H7 (cell line): Measurements from ENCODE around the gene KCNT2. TPM values are rescaled to one million over a fixed set of nuclear protein-coding genes. Genes with fewer than 3 reads are reported as not detected.
"Not testable (repeated sequence)": the region's sequence is repeated elsewhere in the genome, so short reads cannot be mapped to it uniquely, and the experiment has no call there.

Source experiments
- DNase-seq: peaks from one replicate; pipeline ENCODE4 v3.0.0; 2012
- H3K27me3 ChIP-seq: 2 replicates; pipeline ENCODE4 v1.6.0; 2011; ENCODE audit warnings: mild to moderate bottlenecking, low read length; ENCODE audit not compliant: control insufficient read depth, insufficient read depth
- H3K36me3 ChIP-seq: replicated peaks from 2 replicates; pipeline ENCODE4 v1.5.1; 2011; ENCODE audit warnings: low read length; ENCODE audit not compliant: control insufficient read depth, insufficient read depth
- H3K4me3 ChIP-seq: 2 replicates; pipeline ENCODE4 v1.5.1; 2011; ENCODE audit warnings: low read depth, mild to moderate bottlenecking, control low read depth, low read length, moderate library complexity; ENCODE audit not compliant: insufficient read depth
- total RNA-seq: library from RNA; depleted of rRNA; stranded (reverse); fragments of >200 nt; shearing (Covaris generic); gene quantifications from 2 replicates; pipeline ENCODE4 v1.2.3, GENCODE V29; 2014

The KCNT2 gene
- total RNA-seq, 1 experiment from 2014 or later, result 7.0 TPM

- no peak for DNase-seq
- no peaks in the 10 kb centered on the region; the same call in none of the 2 replicates for H3K36me3 ChIP-seq
Observed at GRCh38 chr1:196302981-196303380, 305.3 kb downstream of the KCNT2 start.

GRCh38 chr1:196302420-196302819, 305.8 kb downstream of the KCNT2 start:
- no peaks in the 10 kb centered on the region for H3K27me3 ChIP-seq
- no peaks in the 10 kb centered on the region; the same call in none of the 2 replicates for H3K36me3 ChIP-seq
- no peak overlapping the region for H3K4me3 ChIP-seq
- DNase-seq, result no peak

More at GRCh38 chr1:196302981-196303380, 305.3 kb downstream of the KCNT2 start:
- H3K4me3 ChIP-seq, result no peak overlapping the region
- no peaks in the 10 kb centered on the region for H3K27me3 ChIP-seq

DNA sequence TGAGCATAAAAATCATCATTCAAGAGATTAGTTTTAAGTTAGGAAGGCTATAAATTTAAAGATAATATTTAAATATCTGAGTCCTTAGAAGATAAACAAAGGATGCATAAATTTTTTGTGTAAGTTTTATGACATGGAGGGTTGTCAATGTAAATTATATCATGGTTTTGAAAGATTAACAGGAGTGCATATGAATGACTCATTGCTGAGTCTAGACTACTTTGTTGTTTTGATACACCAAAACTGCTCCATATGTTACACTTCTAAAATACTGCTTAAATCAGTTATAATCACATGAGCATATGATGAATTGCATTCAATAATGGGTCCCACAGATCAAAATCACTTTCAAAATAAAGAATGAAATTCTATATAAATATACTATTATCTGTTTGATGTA, 312.5 kb downstream of the KCNT2 start:
- DNase-seq, result no peak
- H3K27me3 ChIP-seq, result no peaks in the 10 kb centered on the region
- H3K4me3 ChIP-seq, result no peak overlapping the region
- no peaks in the 10 kb centered on the region; the same call in 1 of the 2 replicates for H3K36me3 ChIP-seq

- no peaks in the 10 kb centered on the region for H3K27me3 ChIP-seq
- no peak overlapping the region for H3K4me3 ChIP-seq
- H3K36me3 ChIP-seq, result no peaks in the 10 kb centered on the region; the same call in 1 of the 2 replicates
- no peak for DNase-seq
Observed at GRCh38 chr1:196278816-196279215, 329.4 kb downstream of the KCNT2 start.

- DNase-seq, result no peak
- no peak overlapping the region for H3K4me3 ChIP-seq
Observed at GRCh38 chr1:196277860-196278259, 330.4 kb downstream of the KCNT2 start.

GRCh38 chr1:196271212-196271947, 336.9 kb downstream of the KCNT2 start:
- no peak for DNase-seq
- Histone ChIP-seq H3K4me3 (no peak overlapping the region), H3K27me3 (no peaks in the 10 kb centered on the region), H3K36me3 (no peaks in the 10 kb centered on the region)

More at GRCh38 chr1:196277860-196278259, 330.4 kb downstream of the KCNT2 start:
- H3K27me3 ChIP-seq, result no peaks in the 10 kb centered on the region
- no peaks in the 10 kb centered on the region for H3K36me3 ChIP-seq

GRCh38 chr1:196263086-196263485, 345.2 kb downstream of the KCNT2 start:
- not testable (repeated sequence) for H3K27me3 ChIP-seq, H3K4me3 ChIP-seq, DNase-seq, H3K36me3 ChIP-seq

DNA sequence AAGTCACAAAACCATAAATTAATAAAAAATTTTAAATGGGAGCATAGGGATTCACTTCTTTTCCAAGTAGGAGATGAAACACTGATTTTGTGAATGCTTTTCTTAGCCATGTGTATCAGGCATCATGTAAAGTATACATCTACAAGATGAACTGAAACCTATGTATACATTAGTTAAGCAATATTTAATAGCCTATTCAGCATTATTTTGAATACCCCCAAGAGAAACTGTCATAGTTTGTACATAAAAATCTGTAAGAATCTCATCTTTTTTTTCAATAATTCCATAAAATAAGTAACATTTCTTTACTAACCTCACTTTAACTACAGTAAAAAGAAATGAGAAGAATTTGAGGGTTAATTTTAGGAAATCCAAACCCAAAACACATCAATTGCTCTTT, 348.0 kb downstream of the KCNT2 start:
- no peaks in the 10 kb centered on the region for H3K36me3 ChIP-seq
- DNase-seq, result no peak
- no peak overlapping the region for H3K4me3 ChIP-seq
- no peaks in the 10 kb centered on the region for H3K27me3 ChIP-seq

DNA sequence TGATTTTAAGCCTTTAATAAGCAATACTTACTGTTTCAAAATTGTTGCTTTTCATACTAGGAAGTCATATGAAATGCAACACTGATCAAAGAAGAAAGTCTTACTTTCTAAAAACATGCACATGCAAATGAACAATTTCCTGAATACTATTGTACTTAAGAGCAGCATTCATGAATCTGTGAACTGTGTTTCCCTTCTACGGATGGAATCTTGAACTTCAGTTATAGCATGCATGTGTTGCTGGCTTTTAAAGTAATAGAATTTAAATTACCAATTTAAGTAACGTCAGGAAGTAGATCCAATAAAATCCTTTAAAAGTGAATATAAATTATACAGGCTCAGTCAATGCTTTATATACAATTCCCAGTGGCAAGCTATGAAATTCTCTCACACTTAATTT, 348.9 kb downstream of the KCNT2 start:
- no peaks in the 10 kb centered on the region for H3K27me3 ChIP-seq
- H3K36me3 ChIP-seq, result no peaks in the 10 kb centered on the region
- no peak for DNase-seq
- no peak overlapping the region for H3K4me3 ChIP-seq

GRCh38 chr1:196255762-196256161, 352.5 kb downstream of the KCNT2 start:
- Histone ChIP-seq H3K4me3 (no peak overlapping the region), H3K27me3 (no peaks in the 10 kb centered on the region), H3K36me3 (no peaks in the 10 kb centered on the region)
- DNase-seq, result no peak

- H3K27me3 ChIP-seq, result no peaks in the 10 kb centered on the region; the same call in 1 of the 2 replicates
- H3K4me3 ChIP-seq, result no peak overlapping the region
- no peak for DNase-seq
- H3K36me3 ChIP-seq, result no peaks in the 10 kb centered on the region
Observed at GRCh38 chr1:196229546-196229945, 378.7 kb downstream of the KCNT2 start.

GRCh38 chr1:196214866-196215265, 393.4 kb downstream of the KCNT2 start:
- Histone ChIP-seq H3K4me3 (no peak overlapping the region), H3K36me3 (no peaks in the 10 kb centered on the region), H3K27me3 (no peaks in the 10 kb centered on the region)
- DNase-seq, result no peak

- H3K4me3 ChIP-seq, result no peak overlapping the region
- no peaks in the 10 kb centered on the region for H3K27me3 ChIP-seq
- H3K36me3 ChIP-seq, result no peaks in the 10 kb centered on the region
- no peak for DNase-seq
Observed at GRCh38 chr1:196209983-196210382, 398.3 kb downstream of the KCNT2 start.

DNA sequence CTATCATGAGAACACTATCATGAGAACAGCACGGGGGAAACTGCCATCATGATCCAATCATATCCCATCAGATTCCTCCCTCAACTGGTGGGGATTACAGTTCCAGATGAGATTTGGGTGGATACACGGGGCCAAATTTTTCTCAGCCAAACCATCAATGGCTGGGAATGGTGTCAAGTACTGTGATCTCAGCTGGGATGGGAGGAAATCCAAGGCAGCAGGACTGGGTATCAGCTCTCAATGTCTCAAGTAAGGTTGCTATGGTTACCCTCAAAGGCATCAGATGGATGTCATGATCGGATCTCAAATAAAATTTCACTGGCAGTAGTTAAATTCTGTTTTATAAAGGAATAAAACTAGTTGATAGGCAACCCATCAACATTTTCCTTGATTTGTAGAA, 399.0 kb downstream of the KCNT2 start:
- Histone ChIP-seq H3K27me3 (no peaks in the 10 kb centered on the region), H3K4me3 (no peak overlapping the region), H3K36me3 (no peaks in the 10 kb centered on the region)
- no peak for DNase-seq

DNA sequence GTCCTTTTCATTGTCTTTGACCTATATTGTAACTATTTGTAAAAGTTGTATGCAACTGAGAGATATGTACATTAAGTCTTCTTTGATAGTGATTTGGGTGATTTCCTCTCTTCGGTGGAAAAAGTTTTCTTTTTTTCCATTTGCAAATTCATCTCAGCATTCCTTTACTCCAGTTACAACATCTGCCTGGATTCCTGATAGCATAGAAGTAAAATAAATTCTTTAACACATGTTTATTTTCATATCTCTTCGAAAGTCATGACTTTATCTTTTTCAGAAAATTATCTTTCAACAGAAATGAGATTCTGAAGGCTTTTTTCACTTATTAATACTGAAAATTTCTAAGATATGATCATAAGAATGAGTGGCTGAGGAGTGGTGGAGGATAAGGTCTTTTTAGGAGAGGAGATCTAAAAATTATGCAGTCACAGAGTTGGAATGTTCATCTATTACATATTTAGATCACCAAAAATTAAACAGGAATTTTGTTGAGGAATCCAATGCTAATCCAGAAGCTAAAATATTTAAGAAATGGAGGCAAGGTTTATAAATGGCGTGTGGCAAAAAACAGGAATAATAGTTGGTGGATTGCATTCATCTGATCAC, 400.5 kb downstream of the KCNT2 start:
- Histone ChIP-seq H3K36me3 (no peaks in the 10 kb centered on the region), H3K27me3 (no peaks in the 10 kb centered on the region), H3K4me3 (no peak overlapping the region)
- no peak for DNase-seq
